SKM-1 treated with dmso at 0.1 percent for 144 hours (cell line): ENCODE measurements around the gene SLC25A51.

Source experiments
- DNase-seq: peaks from one replicate; lab custom pipeline; 2025; ENCODE audit not compliant: unreplicated experiment; lab: John Stamatoyannopoulos, UW

Gene SLC25A51, protein sequence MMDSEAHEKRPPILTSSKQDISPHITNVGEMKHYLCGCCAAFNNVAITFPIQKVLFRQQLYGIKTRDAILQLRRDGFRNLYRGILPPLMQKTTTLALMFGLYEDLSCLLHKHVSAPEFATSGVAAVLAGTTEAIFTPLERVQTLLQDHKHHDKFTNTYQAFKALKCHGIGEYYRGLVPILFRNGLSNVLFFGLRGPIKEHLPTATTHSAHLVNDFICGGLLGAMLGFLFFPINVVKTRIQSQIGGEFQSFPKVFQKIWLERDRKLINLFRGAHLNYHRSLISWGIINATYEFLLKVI

DNA sequence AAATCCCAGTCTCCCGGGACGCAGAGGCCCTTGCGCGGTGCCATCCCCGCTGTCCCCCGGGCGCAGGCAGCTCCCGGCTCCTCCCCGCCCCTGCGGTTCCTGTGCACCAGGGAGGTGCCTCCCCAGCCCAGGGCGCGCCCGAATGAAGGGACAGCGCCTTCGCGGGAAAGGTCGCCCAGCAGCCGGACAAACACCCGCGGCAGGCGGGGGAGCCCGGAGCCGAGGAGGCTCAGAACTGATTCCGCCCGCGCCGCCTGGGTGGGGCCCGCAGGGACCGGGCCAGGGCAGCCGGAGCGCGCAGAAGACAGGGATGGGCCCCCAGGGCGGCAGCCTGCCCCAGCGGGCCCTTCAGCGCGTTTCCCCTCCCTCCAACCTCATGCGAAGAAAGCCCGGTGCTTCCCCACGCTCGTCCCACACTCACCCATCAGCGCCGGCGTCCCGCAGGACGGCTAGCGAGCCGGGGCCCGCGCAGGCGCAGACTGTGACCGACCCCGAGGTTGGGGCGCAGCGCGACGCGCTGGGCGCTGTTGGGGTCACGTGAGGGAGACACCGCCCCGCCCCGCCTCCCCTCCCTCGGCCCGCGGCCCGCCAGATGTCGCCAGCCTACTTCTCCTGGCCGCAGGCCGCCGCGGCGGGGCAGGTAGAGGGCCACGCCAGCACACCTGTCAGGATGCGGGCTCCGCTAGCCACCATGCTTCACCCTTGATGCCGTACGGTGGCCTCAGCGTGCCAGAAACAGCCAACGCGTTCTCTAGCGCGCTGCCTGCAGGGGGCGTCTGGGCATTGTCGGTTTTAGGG lies at the start of gene SLC25A51:
Gene SLC25A51 (minus strand): TSS at position 481 of the 798 bp plus-strand sequence. CDS start 15,577 bp downstream, outside the sequence.
- DNase-seq: peak; percentile 85

DNA sequence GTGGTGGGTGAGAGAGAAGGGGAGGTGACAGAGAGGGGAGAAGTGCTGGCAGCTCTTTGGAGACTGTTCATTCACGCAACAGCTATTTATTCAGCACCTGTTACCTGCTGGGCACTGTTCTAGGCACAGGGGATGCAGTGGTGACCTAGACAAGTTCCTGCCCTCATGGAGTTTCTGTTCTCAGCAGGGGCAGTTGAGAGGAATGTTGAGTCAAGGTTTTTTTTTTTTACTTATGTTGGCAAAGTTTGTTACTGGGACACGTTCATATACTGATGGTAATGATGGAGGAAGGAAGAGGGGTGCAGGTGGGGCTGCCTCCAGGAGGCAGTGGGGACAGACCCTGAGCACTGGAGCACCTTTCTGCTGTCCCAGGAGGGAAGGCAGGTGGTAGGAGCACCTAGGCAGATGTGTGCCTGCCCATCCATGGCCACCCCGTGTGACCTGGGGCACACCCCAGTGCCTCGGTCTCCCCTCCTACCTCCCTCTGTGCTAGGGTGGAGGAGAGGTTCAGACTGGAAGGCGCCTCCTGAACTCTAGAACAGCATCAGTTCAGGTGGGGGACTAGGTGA lies 49.4 kb upstream of the SLC25A51 start:
- DNase-seq: no peak

DNA sequence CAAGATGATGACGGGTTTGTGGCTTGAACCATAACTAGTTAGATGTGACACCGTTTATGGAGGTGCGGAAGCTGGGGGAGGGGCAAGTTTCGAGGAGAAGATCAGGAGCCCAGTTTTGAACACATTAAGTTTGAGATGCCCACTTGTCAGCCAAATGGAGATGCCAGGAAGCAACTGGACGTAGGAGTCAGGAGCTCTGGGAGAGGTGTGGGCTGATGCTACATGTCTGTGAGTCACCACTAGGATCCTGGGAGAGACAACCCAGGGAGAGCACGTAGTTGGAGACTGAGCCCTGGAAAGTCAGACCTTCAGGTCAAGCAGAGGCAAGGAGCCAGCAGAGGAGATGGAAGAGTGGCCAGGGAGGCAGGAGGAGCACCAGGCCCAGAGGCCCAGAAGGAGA lies 48.8 kb upstream of the SLC25A51 start:
- DNase-seq: no peak

DNA sequence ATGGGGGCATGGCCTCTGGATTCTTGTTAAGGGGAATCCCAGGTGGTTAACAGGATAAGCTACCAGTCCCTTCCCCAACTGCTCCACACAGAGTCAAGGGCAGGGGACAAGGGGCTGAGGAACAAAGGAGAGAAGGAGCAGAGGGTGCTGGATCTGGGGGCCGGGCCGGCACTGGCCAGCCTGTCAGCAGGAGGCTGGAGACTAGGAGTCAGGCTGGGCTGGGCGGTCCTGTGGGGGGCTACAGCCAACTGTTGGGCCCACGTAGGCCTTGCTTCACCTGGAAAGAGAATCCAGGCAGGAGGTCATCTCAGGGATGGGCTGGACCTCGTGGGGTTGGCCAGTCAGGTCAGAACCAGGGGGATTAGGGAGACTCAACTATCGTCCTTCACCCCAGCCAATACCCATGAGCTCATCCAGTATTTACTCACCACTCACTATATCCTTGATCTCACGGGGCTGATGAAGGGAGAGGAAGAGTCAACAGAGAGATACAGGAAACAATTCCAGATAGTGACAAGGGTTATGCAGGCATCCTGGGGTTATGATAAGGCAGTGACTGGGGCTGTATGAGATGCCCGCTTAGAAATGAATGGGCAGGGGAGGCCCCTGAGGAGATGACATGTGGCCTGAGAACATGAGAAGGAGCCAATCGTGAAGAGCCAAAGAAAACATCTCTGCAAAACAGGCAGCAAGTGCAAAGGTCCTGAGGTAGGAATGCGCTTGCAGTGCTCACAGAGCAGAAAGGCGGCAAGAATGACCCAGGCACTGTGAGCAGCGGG lies 47.9 kb upstream of the SLC25A51 start:
- DNase-seq: no peak

DNA sequence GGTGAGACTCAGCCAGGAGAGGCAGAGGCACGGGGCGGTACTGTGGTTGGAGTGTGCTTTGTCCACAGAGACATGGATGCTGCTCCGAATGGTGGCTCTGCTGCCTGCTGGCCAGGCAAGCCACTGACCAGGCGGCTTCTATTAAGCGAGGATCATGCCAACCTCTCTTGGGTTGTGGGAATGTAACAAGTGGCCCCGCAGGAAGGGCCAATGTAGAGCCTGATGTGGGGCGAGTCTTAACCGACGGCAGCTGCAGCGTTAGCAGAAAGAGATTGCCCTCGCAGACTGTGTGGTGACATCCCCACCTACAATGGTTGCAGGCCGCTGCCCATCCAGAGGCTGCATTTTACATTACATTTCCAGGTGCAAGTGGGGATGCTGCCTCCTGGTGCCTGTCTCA lies 46.6 kb upstream of the SLC25A51 start:
- DNase-seq: no peak

DNA sequence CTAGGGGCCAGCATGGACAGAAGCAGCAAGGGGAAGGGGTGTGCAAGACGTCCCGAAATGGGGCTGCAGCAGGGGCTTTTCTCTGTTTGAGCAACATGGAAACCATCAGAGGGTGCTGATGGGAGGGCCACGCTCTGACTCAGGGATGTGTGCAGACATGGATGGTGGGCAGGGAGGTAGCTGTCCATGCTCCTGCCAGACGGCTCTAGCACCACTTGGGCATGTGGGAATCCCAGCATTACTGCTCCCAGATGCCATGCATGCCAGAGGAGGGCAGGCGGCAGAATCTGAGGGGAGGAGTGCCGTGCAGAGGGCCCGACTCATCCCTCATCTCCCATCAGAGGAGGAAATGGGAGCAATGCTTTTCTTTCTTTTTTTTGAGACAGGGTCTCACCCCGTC lies 45.6 kb upstream of the SLC25A51 start:
- no peak for DNase-seq

DNA sequence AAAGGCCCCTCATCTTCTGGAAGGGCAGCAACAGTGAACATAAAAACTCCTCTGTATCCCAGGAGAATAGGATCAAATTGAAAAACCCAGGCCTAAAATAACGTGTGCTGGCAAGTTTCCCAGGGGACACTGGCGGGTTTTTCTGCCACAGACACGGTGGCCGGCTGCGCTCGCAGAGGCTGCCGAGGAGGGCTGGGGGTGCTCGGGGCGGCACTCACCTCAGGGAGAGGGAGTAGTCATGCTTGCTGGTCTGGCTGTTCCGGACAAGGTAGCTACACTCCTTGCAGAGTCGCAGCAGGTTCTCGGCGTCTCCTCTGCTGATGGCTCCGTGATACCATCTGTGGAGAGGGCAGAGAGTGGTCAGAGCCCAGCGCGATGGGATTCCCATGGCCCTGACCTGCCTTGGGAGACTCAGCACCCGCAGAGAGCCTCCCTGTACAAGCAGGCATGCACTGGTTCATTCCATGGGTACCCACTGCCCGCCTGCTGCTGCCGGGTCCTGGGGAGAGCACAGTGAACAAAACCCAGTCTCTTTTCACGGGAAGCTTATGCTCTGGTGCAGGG lies 44.6 kb upstream of the SLC25A51 start:
- no peak for DNase-seq

DNA sequence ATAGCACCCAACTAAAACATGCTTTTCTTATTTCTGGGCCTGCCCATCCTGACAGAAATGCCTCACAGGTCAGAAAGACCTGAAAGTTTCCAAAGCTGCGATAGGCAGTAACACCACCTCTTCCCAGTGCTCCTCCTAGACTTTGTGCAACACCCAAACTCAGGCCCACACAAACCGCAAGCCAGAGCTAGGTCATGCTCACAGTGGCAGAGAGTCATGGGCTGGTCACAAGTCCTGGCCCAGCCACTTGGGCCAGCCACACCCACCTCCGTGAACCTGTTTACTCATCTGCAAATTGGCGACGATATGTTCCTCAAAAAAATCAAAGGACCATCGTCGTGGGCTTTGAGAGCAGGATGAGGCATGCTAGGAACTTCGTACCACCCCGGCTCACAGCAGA lies 44.0 kb upstream of the SLC25A51 start:
- DNase-seq: no peak

DNA sequence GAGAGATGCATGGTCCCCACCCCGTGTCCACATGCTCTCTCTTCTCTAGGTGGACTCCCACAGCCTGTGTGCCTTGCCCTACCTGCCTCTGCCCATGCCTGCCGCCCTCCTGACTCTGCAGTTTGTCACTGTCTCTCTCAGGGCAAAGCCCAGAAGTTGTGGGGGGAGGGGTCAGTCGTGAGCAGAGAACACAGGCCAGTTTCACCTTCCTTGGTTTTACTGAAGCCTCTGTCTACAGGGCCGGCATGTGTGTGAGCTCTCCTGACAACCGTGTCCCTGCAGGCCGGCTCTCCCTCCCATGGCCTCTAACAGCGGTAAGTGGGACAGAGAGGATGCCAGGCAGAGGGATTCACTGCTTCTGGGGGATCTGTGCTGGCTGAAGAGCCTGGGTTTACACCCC lies 43.5 kb upstream of the SLC25A51 start:
- DNase-seq: no peak

DNA sequence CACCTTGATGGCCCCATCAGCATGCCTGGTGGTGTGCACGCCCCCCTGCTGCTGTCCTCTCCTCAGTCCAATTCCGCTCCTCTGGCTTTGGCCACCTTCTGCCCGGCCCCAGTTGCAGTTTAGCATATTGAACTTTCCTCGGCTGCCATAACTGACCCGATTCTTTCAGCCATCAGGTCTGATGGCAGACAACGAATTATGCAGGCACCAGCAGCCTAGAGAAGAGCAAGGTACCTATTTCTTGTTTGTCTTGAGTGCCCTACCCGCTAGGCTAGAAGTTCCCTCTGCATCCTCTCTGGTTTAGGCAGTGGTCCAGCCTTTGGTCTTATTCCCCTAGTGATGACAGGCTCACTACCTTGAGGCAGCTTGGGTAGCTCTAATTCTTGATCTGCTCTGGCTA lies 43.0 kb upstream of the SLC25A51 start:
- DNase-seq: no peak

DNA sequence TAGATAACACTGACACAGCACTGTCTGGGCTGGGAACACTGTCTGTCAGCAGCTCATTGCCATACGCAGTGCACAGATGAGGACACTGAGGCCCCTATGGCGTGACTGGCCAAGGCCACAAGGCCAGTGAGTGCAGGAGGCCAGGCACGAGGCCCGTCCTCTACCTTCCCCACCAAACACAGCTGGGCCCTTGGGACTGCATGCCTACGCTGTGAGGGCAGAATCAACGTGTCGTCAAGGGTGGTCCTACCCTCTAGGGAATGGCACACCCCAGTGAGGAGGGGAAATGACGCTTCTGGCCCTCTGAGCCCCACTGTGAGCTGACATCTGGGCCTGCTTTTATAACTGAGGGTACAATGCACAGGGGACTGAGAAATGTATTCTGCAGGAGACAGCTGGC lies 42.1 kb upstream of the SLC25A51 start:
- DNase-seq: no peak

DNA sequence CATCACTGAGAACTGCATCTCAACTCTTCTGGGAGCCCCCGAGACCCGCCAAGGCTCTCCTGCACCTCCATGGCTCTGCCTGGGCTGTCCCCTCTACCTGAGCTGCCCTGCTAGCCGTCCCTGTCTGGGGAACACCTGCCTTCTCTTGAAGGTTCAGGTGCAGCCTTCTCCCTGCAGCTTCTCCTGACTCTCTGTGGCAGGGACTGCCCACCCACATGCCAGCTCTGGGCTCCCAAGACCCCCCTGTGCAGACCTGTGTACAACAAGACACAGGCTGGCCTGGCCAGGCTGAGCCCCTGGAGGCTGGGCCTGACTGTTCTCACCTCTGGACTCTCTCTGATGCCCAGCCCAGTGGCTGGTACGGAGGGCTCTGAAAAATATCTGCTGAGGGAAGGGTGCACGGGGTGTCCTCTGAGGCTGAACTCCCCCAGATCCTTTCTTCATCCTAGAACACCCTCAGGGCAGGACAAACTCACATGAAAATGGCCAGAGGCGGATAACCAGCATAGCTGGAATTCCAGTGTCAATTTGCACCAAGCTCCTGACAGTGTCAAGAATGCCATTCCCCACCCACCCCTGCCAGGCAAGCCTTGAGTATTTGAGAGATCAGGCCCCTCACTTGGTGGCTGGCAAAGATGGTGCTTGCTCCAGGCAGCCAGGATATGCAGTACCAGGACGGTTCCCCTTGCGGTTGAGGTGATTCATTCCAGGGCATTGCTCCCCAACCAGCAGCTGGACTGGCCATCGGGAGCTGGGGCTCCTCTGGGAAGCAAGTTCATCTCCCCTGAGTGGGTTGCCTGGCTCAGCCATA lies 40.9 kb upstream of the SLC25A51 start:
- DNase-seq: no peak

DNA sequence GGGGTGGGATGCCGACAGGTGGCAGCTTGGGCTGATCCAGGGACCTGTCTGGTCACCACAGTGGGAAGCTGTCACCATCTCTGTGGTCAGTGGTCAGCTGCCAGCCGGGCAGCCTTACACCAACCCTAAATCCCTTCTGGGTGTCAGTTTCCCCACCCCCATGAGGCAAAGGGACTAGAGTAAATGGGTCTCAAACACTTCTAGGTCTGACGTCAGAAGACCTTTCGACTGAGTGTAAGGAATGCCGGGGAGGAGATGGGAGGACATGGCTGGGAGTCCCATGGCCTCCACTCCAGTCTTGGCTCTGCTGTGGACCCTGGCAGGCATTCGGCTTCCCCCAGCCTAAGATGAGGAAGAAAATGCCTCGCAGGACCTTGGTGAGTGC lies 40.3 kb upstream of the SLC25A51 start:
- DNase-seq: no peak

DNA sequence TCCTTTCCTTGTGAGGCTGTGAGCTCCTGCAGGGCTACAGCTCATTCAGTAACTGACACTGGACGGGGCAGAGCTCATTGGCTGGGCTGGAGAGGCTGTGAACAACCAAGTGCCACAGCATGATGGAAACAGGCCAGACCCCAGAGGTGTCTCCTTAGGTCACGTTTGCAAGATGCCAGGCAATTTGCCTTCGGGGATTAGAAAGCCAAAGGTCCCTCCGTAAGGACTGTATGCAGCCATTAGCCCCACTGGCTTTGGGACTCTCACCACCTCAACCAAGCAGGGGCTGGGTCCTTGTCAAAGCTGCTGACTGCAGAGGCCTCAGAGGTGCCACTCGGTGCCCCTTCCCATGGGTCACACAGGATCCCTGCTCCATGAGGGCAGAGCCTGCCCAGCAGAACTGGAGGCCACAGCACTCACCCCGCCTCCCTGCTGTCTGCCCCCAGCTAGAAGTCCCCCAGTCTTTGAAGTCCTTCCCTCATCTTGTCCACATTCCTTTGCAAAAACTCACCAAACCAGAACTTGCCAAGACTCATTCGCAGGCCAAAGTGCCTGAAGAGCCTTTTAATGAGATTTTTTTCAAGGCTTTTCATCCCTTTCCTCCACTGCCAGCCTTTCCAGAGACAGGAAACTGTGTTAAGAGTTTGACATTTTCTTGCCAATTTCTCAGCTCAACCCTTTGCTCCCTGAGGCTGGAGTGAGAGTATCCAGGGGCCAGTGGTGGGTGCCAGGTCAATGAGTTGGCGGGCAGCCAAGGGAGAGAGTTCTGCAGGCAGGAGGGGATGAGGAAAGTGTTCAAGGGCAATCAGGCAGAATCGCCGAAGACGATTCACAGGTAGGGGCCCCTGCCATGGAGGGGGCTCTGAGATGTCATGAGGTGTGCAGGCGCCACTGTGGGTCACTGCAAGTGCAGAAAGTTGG lies 39.7 kb upstream of the SLC25A51 start:
- no peak for DNase-seq

DNA sequence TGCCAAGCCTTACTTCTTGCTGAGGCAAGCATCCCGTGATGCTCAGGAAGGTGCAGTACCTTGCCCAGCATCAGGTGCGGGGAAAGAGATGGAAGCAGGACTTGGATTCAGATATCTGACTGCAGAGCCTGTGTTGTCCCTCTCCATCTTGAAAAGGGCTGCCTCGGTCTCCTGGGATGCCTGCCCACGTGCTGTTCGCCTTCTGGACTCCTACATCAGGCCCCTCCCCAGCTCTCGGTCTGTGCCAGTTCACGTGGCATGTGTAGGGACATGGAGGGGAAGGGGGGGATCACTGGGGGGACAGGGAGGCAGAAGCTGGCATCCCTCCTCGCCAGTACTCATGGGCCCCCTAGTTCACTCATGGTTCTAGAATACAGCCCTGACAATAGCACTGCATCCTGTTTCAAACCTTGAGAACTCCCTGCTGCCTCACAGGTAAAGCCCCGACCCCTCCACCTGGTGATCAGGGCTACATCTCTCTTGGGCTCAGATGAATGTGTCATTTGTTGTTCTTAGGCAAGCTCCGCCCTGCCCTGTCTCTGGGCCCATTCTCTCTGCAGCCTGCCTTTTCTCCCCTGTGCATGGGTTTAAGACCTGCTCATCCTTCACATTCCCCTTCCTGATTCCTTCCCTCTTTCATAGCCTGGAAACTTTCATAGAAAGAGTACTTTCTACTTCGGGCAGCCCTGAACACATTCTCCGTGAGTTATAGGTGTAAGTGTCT lies 38.9 kb upstream of the SLC25A51 start:
- DNase-seq: no peak

DNA sequence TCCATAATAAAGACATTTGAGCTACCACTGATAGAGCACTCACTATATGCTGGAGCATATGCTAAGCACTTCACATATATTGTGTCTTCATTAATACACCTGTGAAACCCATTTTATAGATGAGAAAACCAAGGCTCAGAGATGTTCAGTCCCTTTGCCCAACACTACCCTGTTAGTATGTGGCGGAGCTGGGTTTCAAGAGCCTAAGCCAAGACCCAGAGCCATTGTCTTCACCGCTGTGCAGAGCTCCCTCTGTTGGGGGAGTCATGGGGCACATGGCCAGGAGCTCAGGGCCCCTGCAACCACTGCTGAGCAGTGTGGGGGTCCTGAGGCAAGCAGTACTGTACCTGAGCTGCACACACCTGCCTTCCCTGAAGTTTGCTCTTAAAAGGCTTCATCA lies 37.3 kb upstream of the SLC25A51 start:
- DNase-seq: no peak

DNA sequence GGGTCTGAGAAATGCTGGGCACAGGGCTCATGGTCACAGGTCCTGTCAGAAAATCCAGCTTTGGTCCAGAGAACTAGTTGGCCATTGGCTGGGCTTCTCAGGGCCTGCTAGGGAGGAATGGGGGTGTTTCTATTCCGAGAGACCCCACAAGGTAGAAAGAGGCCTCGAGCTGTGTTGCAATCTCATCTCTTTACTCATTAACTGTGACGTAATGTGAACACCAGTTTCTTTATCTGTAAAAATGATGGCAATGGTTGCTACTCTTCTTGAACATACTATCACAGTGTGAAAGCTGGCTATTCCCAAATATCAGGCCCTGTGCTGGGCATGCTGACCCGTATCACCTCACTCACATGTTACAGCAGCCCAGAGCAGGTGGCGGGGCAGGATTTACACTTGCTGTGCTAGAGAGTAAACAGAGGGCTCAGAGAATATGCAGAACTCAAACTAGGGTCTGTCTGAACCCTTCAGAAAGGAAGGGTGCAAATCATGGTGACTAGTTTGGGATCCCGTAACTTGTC lies 35.7 kb upstream of the SLC25A51 start:
- DNase-seq: no peak

DNA sequence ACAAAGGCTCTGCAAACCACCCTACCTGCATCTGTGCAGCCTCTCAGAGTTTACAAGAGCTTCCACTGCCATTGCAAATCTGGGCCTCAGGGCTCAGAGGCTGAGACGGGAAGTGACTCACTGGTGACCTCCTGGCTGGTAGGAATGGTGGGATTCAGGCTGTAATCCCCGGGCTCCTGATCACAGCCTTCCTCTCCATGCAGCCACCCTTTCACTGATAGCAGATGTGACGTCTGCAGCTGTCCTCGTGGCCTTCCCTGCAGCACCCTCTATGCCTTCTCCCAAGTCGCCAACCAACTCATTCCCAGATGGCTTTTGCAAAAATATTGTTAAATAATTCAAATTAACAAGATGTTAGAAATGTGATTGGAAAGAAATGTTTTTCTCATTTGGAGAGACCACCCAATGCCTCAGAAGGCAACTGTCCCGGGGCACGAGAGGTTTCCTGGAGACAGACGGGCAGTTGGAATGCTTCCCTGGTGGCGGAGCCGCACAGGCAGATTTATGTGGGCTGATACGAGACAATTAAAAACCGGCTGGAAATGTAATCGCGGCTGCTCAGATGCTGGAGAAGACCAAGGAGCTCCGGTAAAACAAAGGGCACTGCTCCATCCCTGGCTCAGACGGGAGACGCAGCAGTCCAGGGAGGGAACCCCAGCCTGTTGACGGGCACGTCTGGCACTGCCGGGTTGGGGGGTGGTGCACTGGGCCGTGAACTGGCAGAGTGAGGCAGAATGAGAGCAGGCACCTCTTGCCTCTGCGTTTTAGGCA lies 34.4 kb upstream of the SLC25A51 start:
- no peak for DNase-seq
